ENCODE data around the gene CISTR. TPM values are rescaled to one million over a fixed set of nuclear protein-coding genes. Genes with fewer than 3 reads are reported as not detected.

The CISTR gene
- total RNA-seq, 1 donor: not detected

GRCh38 chr12:53777936-53778644 is 26.3 kb upstream of the CISTR start:
- DNase-seq (ENCODE audit: low read depth): no peak
- no peak overlapping the region for H3K4me3 ChIP-seq (ENCODE audit: low read depth, low read length)
- TF ChIP-seq CTCF (IDR thresholded peaks at IDR 0.05; ENCODE audit: insufficient read depth, low read depth, low read length): no peak

- no peak for DNase-seq (ENCODE audit: low read depth)
- no peak for TF ChIP-seq CTCF (IDR thresholded peaks at IDR 0.05; ENCODE audit: insufficient read depth, low read depth, low read length)
- no peak overlapping the region for H3K4me3 ChIP-seq (ENCODE audit: low read depth, low read length)
Observed at GRCh38 chr12:53777412-53777811, 25.6 kb upstream of the CISTR start.

GRCh38 chr12:53776872-53777271 is 25.1 kb upstream of the CISTR start:
- DNase-seq (ENCODE audit: low read depth): no peak
- TF ChIP-seq CTCF (IDR thresholded peaks at IDR 0.05; ENCODE audit: insufficient read depth, low read depth, low read length): no peak
- H3K4me3 ChIP-seq (ENCODE audit: low read depth, low read length): no peak overlapping the region

- no peak for TF ChIP-seq CTCF (IDR thresholded peaks at IDR 0.05; ENCODE audit: insufficient read depth, low read depth, low read length)
- H3K4me3 ChIP-seq (ENCODE audit: low read depth, low read length): no peak overlapping the region
- no peak for DNase-seq (ENCODE audit: low read depth)
Observed at GRCh38 chr12:53775478-53776145, 23.8 kb upstream of the CISTR start.

GRCh38 chr12:53770281-53770680 is 18.5 kb upstream of the CISTR start:
- H3K4me3 ChIP-seq (ENCODE audit: low read depth, low read length): no peak overlapping the region
- DNase-seq (ENCODE audit: low read depth): peak; percentile 85
- TF ChIP-seq CTCF (IDR thresholded peaks at IDR 0.05; ENCODE audit: insufficient read depth, low read depth, low read length): no peak

- DNase-seq (ENCODE audit: low read depth): no peak
- TF ChIP-seq CTCF (IDR thresholded peaks at IDR 0.05; ENCODE audit: insufficient read depth, low read depth, low read length): no peak
- no peak overlapping the region for H3K4me3 ChIP-seq (ENCODE audit: low read depth, low read length)
Observed at GRCh38 chr12:53768976-53769375, 17.2 kb upstream of the CISTR start.
